Erythroblast (primary cell): ENCODE measurements around the gene HOXA2.

ENCODE experiments used
- DNase-seq, 2 experiments: peaks; one replicate each; lab custom pipeline; 2025; lab: John Stamatoyannopoulos, UW
- GATA1 ChIP-seq: IDR thresholded peaks from 2 replicates; pipeline ENCODE4 v1.6.1; 2011; ENCODE audit warnings: low read depth, mild to moderate bottlenecking, control low read depth, low read length, moderate library complexity
- POLR2A ChIP-seq: IDR thresholded peaks from 2 replicates; pipeline ENCODE4 v1.6.1; 2011; ENCODE audit warnings: mild to moderate bottlenecking, low read length

HOXA2 gene

DNA sequence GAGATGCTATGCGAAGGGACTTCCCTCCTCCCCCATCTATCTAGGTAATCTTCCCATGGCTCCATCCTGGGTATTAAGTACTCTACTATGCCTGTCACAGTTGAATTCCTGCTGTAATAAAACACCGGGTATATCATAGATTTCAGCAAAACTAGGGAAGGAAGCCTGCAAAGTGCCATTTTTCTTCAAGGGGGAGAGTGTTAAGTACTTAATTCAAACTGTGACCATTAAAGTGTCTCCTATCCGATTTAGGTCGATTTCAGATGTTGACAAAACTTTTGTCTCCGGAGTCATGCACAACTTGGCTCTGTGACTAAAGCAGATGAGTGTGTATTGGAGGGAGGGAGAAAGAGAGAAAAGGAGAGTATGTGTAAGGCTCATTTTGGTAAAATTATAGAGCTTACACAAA lies 23.5 kb upstream of the HOXA2 start:
- no peak for DNase-seq
- TF ChIP-seq POLR2A (no peak), GATA1 (no peak)

- no peak for DNase-seq
- TF ChIP-seq GATA1 (no peak), POLR2A (no peak)
Measured at GRCh38 chr7:27124902-27125689, 22.6 kb upstream of the HOXA2 start.

DNA sequence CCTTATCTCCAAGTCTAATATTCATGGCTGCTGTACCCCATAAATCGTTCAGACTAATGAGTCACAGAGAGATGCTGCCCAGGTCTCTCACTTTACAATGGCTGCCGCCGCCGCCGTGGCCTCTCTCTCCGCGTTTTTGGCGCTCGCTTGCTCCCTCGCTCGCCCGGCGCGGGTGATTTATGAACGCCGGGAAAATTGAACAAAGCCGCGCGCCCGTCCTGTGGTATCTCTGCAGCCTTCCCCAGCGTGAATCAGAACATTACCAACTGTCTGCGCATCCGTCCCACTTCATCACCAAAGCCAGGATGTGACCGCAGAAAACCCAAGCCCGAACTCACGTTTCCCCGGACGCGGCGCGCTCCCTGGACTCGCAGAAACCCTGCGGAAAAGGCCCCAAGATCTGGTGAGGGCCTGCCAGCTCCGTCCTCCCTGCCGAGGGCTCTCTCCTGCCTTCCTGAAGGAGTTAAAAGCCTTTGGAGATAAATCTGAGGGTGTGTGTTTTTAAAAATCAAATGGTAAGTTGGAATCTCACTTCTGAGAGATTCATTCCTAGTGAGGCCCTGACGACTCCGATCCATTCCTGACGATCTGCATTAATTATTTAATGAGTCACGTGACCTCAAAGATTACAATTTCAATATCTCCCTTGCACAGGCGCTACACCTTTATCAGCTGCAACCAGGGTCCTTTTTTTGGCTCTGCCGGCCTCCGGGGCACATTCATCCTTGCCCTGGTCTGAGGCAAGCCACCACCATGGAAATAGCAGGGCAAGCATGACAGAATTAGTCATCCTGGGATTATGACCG lies 21.8 kb upstream of the HOXA2 start:
- TF ChIP-seq POLR2A = no peak
- TF ChIP-seq GATA1 = no peak
- DNase-seq = no peak

GRCh38 chr7:27123477-27124053 lies 21.1 kb upstream of the HOXA2 start:
- no peak for DNase-seq
- no peak for TF ChIP-seq POLR2A
- TF ChIP-seq GATA1 = no peak

DNA sequence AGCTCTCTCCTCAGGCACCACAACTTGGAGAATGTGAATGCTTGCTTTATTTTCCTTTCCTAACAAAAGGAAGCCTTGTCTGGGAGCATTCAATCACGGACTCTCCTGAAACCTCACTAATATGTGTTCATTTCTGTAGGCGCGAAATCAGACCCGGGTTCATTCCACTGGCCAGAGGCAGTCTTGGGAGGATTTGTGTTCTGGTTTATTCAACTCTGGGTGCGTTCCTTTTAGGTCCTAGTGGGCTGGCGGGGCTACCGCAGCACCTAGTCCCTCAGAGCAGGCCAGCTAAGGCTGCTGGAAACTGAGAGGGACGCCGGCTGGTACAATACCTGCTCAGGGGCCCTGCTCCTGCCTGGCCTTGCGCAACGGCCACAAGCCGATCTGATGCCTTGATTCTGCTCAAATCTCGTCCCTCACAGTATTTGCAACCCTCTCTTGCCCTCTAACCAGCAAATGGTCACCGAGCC lies 20.6 kb upstream of the HOXA2 start:
- TF ChIP-seq GATA1 (no peak), POLR2A (no peak)
- no peak for DNase-seq

DNA sequence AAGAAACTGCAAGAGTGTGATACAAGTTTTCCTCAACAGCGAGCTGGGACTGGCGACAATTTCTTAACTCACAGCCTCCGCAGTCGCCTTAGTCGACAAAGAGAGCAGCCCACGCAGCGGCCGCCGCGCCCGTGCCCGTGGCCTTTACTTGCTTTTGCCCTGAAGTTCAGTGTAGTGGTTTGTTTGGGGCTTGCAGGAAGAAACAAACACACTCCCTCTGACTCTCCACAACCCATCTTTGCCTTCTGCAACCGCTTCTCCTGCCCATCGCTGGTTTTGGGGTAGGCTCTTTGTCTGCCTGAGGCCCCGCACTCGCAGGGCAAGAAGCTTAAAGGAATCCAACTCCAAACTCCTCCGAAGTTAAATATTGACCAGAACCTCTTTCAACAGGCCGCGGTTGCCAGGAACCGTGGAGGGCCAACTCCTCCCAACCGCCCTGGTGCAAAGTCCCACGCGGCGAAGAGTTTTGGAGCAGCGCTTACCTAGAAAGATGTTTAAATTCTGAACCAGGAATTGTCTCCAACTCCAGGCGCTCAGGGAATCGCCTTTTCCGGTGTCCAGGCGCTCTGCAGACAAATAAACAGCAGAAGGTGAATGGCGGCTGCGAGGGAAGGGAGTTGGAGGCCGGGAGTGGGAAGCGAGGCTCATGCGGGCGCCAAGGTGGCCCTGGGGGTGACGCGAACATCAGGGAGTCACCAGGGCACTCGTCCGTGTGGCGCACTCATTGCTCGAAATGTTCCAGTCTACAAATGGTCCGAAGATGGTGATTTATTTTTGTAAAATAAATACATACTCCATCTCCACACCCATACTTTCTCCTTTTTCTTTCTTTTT lies 19.8 kb upstream of the HOXA2 start:
- no peak for DNase-seq
- no peak for TF ChIP-seq GATA1
- TF ChIP-seq POLR2A = no peak

- TF ChIP-seq GATA1 (no peak), POLR2A (no peak)
- DNase-seq = no peak
Measured at GRCh38 chr7:27121684-27122076, 19.2 kb upstream of the HOXA2 start.

- TF ChIP-seq GATA1 = no peak
- TF ChIP-seq POLR2A = no peak
Measured at GRCh38 chr7:27119412-27119911, 17.0 kb upstream of the HOXA2 start.

DNA sequence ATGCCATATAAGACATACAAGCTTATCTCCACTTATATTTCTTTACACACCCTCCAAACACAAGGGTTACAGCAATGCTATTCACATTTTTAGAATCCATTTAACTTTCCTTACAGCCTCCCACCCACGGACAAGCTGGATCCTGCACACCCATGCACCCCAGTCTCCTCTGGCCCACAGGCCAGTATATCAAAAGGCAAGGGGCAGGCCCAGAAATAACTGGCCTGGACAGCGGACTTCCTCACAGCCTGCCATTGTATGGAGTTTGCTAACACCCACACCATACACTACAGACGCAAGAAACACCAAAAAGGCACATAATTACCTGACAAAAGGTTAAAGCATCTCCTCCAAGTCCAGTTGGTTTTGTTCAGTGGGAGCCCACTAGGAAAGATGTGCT lies 16.1 kb upstream of the HOXA2 start:
- TF ChIP-seq GATA1 = no peak
- TF ChIP-seq POLR2A = no peak
- DNase-seq = no peak

More at GRCh38 chr7:27119412-27119911, 17.0 kb upstream of the HOXA2 start:
- DNase-seq = no peak

GRCh38 chr7:27117887-27118491 lies 15.5 kb upstream of the HOXA2 start:
- no peak for DNase-seq
- TF ChIP-seq POLR2A (no peak), GATA1 (no peak)

DNA sequence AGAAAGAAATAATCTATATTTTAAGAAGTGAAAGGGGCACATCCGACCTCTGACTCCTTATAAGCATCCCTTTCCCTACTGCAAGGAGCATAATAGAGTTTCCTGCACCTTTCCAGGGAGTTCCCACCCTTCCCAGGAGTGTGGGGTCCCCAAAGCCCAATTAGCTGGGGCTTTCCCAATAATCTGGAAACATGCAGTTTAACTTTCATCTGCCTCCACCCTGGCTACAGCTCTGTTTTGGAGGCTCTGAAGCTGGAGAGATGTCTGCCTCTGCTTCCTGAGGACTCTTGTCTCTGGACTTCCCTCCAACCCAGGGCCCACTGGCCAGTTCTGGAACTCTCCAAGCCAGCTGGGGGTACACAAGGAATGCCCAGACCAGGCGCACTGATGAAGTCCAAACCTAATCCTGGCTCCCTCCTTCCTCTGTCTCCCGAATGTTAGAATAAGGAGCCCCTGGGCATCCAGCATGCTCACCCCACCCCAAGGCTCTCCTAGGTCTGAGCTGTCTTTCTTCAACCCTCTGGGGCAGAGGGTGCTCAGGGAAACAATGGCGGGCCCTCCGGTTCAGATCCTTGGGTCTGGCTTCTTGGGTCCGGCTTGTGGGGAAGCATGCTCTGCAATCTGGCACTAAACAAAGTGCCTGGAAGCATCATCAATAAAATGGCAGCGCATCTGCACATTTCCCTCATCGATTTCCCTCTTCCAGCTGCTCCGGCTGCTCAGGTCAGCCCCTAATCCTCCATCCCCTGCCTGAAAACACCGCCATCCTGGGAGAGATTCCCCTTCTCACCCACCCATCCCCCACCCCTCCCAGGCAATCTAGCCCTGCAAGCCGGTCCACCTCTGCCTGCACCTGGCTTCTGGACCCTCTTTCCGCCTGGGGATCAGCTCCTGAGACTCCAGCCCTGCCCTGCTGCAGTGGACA lies 14.7 kb upstream of the HOXA2 start:
- no peak for DNase-seq
- TF ChIP-seq POLR2A (no peak), GATA1 (no peak)
